HK-2 (cell line): Measurements from ENCODE around the gene KATNAL2.
"Not testable (repeated sequence)": the region's sequence is repeated elsewhere in the genome, so short reads cannot be mapped to it uniquely, and the experiment has no call there.

Experiments
- DNase-seq: peaks from one replicate; pipeline ENCODE4 v3.0.0-alpha.2; 2018; ENCODE audit not compliant: unreplicated experiment

Gene KATNAL2

DNA sequence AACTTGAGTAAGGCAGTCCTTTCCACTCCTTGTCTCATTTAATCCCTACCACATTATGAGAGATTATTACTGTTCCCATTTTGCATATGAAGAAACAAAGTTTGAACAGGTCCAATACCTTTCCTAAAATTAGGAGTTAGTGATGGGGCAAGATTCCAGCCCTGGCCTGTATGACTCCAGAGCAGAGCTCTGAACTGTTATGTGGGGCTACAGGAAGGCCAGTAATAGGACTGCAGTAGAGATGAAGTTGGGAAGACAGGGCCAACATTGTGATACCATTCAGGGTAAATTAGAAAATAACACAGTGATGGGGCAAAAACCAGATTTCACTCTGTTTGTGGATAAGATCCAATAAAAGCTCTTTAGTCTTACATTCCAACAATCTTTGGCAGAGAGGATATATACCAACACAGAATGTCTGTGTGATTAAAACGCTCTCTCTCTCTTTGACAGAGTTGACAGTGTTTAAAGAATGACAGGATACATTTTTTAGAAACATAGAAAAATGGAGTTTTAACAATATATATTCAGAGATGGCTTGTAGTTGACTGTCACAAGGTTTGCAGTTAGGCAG is 22.7 kb downstream of the KATNAL2 start:
- no peak for DNase-seq

DNA sequence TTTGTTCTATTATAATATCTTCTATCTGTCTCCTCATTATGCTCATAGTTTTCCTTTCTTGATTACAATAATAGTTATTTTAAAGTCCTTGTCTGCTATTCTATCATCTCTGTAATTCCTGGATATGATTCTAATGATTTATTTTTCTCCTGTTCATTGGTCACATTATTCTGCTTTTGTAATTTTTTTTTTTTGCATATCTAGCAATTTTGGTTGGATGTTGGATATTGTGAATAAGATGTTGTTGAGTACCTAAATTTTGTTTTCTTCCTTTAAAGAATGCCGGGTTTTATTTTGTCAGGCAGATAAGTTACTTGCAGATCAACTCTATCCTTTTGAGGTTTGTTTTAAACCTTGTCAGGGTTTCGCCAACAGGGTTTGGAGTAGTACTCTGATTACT is 25.2 kb downstream of the KATNAL2 start:
- no peak for DNase-seq

DNA sequence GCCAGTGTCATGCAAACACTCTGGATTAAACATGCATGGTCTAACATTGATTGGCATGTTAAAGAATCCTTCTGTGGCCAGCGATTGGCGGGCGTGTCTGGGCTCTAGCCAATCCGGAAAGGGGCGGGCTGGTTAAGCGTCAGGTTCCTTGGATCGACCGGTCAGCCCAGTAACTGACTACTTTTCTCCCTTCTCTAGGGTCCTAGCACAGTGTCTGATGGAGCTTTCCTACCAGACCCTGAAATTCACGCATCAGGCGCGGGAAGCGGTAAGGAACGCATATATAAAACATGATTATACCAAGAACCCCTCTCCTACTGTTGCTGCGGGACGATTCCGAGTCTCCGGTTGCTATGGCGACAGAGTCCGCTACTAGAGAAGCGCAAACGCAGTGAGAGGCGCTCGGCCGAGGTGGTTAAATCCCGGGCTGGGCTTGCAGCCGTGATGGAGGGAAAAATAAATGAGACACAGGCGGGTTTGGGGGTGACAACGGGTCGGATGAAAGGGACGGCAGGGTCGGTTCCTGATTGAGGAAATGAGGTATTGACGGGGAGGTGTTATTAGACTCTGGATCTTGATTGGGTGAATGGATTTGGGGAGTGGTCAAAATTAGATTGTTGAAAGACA is 29.4 kb downstream of the KATNAL2 start:
- DNase-seq = peak; percentile 53

DNA sequence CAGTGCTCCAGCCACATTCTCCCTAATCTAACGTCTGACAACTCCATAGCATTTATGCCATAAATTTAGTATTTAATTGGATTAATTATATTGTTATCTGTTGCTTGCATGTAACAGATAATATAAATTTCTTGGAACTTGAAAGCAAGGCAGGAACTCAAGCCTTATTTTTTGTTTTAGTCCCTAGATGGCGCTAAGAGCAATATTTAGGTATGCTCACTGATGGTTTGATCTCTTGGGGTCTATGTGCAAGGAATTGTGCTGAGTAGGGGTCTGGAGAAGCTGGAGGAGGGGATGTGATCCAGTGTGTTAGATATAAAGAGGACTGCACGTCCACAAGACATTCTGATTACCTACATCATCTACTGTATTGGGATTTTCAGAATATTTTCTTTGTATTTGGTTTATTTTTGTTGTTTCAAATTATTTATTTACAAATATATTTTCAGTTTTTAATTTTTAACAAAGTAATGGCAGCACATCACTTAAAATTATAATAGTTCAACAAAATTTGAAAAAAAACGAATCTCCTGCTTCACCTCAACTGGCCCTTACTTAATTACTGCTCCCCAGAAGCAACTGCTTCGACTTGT is 32.8 kb downstream of the KATNAL2 start:
- DNase-seq = no peak

DNA sequence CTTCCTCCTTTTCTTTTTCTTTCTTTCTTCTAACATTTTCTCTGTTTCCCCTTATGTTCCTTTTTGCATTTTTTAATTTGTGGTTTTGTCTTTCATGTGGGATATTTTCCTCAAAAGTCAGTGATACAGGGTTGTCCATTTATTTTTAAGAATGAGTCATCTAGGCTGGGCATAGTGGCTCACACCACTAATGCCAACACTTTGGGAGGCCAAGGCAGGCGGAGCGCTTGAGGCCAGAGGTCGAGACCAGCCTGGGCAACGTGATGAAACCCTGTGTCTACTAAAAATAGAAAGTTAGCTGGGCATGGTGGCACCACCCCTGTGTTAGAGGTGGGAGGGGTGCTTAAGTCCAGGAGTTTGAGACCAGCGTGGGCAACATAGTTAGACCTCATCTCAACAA is 35.8 kb downstream of the KATNAL2 start:
- no peak for DNase-seq

DNA sequence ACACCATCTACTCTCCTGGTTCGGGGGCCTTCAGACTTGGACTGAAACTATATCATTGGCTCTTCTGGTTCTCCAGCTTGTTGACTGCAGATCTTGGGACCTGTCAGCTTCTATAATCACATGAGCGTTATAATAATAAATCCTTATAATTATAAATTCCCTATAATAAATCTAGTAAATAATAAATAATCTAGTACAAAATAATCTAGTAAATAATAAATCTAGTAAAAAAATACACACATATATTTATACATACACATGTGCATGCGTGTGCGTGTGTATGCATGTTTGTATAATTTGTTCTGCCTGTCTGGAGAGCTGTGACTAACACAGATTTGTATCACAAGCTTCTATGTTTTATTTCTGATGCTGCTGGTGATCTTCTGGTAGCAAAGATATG is 40.8 kb downstream of the KATNAL2 start:
- DNase-seq = no peak

DNA sequence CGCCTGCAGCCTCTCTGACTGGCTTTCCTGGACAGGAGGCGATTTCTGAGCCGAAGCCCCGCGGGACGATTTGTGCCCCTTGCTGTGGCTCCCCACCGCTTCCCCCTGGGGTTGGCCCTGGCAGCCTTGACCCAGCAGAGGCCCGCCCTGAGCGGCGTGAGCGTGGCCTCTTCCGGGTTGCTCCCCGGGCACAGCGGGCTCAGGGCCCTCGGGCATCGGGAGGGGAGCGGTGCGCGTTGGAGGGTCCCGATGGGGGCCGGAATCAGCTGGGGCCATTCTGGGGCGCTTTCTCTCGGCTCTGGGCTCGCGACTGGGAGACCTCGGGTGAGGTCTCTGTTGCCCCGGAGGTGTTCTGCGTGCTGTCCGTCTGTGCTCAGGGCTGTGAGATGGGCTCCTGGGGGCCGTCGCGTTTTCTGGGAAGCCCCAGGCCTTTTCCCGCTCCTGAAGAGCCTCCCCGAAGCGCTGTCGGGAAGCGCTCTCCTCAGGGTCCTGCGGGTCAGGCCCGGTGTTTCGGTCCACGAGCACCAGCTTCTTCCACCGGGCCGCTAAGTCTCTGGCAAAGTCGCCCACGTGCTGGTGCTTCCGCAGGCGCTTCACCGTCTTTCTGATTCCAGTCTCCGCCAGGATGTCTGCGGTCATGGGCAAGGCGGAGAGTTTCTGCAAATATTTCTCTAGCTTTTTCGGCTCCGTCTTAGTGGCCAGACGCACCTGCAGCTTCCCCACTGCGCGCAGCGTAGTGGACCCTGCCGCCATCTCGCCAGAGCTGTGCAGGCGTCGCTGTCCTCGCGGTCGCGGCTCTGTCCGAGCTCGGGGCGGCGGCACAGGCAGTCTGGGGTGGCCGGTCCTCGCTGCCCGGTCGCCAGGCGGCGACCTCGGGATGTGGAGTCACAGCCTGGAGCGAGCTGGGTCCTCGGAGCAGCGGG is 46.5 kb downstream of the KATNAL2 start:
- not testable (repeated sequence) for DNase-seq

DNA sequence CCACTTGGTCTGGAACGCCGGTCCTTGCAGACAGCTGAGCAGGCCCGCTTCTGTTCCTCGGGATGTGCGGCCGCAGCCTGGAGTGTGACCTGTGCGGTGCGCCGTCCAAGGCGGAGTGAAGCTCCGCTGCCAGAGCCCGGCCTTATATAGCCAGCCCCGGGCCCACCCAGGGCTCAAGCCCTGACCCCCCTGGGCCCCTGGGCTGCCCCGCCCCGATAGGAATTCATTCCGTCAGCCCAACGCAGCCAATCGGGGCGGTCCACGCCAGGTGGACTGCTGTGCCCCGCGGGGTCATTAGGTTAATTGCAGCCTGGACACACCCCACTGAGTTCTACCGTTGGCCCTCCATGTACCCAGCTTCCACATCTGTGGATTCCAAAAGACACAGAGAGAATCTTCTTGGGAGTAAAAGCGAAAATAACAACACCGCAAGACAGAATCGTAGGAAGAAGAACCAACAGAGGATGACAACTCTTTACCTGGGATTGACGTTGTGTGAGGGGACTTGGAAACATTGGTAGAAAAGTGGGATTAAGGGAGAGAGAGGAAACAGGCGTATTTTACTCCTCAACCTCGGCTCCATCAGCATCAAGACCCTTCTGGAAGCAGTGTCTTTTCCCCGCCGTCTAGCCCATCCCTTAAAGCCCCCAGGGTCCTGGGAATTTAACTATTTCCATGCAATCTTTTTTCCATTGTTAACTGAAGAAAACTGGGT is 47.3 kb downstream of the KATNAL2 start:
- DNase-seq = not testable (repeated sequence)

DNA sequence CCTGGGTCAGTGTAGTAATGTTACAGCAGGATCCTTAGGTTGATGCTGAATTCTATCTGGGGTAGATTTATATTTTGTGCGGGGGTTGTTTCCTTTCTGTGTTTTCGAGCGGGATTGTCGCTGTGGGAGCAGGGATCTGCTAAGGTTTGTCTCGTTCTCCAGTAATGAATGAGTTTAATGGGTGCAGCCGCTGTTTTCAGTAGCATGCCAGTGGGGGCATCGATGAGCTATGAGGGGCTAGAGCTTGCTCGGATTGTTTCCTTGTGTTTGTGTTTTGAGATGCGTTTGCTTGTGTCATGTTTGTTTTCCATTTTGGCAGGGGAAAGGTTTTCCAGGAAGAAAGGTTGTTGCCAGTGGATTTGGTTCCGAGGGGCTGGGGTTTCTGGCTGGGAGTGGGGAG is 48.9 kb downstream of the KATNAL2 start:
- not testable (repeated sequence) for DNase-seq

DNA sequence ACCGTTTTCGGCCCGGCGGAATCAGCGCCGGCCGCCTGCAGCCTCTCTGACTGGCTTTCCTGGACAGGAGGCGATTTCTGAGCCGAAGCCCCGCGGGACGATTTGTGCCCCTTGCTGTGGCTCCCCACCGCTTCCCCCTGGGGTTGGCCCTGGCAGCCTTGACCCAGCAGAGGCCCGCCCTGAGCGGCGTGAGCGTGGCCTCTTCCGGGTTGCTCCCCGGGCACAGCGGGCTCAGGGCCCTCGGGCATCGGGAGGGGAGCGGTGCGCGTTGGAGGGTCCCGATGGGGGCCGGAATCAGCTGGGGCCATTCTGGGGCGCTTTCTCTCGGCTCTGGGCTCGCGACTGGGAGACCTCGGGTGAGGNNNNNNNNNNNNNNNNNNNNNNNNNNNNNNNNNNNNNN is 52.1 kb downstream of the KATNAL2 start:
- not testable (repeated sequence) for DNase-seq

DNA sequence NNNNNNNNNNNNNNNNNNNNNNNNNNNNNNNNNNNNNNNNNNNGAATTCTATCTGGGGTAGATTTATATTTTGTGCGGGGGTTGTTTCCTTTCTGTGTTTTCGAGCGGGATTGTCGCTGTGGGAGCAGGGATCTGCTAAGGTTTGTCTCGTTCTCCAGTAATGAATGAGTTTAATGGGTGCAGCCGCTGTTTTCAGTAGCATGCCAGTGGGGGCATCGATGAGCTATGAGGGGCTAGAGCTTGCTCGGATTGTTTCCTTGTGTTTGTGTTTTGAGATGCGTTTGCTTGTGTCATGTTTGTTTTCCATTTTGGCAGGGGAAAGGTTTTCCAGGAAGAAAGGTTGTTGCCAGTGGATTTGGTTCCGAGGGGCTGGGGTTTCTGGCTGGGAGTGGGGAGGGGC is 102.5 kb downstream of the KATNAL2 start:
- DNase-seq = not testable (repeated sequence)

DNA sequence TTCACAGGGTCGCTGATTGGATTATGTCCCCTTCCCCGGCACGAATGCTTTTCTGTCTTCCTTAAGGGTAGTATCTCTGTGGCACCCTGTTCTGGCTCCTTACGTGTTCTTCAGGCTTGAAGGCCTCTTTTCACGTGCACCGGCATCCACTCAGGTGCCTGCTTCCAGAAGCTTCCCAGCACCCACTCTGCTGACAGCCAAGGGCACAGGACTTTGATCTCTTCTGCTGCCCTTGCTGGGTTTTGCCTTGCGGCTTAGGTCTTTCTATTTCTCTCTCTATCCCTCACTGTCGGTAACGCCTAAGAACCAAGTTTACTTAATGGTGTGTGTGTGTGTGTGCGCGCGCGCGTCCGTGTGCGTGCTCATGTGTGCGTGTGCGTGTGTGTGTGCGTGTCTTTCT is 103.4 kb downstream of the KATNAL2 start:
- not testable (repeated sequence) for DNase-seq

DNA sequence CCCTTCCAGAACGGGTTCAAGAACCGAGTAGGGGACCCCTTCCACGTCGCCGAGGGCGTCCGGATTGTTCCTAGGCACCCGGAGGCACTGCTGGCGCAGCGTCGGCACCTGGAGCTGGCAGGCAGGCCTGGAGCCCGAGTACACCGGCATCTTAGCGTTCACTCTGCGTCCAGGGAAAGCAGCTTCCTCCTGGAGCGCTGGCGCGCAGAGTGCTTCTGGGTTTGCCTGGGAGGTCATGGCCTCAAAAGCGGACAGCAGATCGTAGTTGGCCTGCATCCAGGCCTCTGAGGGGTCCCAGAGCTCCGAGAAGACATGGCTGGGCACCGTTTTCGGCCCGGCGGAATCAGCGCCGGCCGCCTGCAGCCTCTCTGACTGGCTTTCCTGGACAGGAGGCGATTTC is 105.4 kb downstream of the KATNAL2 start:
- not testable (repeated sequence) for DNase-seq

DNA sequence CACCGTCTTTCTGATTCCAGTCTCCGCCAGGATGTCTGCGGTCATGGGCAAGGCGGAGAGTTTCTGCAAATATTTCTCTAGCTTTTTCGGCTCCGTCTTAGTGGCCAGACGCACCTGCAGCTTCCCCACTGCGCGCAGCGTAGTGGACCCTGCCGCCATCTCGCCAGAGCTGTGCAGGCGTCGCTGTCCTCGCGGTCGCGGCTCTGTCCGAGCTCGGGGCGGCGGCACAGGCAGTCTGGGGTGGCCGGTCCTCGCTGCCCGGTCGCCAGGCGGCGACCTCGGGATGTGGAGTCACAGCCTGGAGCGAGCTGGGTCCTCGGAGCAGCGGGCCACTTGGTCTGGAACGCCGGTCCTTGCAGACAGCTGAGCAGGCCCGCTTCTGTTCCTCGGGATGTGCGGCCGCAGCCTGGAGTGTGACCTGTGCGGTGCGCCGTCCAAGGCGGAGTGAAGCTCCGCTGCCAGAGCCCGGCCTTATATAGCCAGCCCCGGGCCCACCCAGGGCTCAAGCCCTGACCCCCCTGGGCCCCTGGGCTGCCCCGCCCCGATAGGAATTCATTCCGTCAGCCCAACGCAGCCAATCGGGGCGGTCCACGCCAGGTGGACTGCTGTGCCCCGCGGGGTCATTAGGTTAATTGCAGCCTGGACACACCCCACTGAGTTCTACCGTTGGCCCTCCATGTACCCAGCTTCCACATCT is 106.5 kb downstream of the KATNAL2 start:
- DNase-seq = not testable (repeated sequence)

DNA sequence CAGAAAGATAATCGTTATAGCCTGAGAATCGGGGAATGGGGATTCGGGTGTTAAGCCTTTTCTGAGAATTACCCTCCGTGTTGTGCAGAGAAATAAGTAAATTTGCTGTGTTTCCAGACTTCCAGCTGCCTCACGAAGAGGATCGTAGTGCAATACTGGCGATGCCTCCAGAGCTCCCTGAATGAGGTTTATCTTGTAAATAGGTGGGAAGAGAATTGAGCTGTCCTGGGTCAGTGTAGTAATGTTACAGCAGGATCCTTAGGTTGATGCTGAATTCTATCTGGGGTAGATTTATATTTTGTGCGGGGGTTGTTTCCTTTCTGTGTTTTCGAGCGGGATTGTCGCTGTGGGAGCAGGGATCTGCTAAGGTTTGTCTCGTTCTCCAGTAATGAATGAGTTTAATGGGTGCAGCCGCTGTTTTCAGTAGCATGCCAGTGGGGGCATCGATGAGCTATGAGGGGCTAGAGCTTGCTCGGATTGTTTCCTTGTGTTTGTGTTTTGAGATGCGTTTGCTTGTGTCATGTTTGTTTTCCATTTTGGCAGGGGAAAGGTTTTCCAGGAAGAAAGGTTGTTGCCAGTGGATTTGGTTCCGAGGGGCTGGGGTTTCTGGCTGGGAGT is 108.3 kb downstream of the KATNAL2 start:
- DNase-seq = not testable (repeated sequence)

DNA sequence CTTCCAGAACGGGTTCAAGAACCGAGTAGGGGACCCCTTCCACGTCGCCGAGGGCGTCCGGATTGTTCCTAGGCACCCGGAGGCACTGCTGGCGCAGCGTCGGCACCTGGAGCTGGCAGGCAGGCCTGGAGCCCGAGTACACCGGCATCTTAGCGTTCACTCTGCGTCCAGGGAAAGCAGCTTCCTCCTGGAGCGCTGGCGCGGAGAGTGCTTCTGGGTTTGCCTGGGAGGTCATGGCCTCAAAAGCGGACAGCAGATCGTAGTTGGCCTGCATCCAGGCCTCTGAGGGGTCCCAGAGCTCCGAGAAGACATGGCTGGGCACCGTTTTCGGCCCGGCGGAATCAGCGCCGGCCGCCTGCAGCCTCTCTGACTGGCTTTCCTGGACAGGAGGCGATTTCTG is 111.3 kb downstream of the KATNAL2 start:
- DNase-seq = not testable (repeated sequence)

DNA sequence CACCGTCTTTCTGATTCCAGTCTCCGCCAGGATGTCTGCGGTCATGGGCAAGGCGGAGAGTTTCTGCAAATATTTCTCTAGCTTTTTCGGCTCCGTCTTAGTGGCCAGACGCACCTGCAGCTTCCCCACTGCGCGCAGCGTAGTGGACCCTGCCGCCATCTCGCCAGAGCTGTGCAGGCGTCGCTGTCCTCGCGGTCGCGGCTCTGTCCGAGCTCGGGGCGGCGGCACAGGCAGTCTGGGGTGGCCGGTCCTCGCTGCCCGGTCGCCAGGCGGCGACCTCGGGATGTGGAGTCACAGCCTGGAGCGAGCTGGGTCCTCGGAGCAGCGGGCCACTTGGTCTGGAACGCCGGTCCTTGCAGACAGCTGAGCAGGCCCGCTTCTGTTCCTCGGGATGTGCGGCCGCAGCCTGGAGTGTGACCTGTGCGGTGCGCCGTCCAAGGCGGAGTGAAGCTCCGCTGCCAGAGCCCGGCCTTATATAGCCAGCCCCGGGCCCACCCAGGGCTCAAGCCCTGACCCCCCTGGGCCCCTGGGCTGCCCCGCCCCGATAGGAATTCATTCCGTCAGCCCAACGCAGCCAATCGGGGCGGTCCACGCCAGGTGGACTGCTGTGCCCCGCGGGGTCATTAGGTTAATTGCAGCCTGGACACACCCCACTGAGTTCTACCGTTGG is 112.4 kb downstream of the KATNAL2 start:
- DNase-seq = not testable (repeated sequence)

DNA sequence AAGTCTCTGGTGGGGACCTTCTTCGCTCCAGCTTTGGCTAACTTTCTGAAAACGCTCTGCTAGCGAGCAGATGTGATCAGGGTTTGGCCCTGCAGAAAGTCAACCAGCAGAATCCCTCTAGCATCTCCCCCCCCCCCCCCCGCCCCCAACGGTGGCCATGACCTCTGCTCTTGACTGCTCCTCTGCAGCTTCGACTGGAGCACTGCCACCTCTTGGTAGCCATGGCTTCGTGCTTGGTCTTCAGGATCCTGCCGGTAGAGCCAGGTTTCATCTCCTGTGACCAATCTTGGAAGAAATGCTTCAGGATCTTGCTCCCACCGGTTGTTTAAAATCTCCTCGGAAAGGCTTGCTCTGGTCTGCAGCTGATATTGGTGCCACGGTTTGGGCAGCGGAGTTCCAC is 113.5 kb downstream of the KATNAL2 start:
- DNase-seq = not testable (repeated sequence)

DNA sequence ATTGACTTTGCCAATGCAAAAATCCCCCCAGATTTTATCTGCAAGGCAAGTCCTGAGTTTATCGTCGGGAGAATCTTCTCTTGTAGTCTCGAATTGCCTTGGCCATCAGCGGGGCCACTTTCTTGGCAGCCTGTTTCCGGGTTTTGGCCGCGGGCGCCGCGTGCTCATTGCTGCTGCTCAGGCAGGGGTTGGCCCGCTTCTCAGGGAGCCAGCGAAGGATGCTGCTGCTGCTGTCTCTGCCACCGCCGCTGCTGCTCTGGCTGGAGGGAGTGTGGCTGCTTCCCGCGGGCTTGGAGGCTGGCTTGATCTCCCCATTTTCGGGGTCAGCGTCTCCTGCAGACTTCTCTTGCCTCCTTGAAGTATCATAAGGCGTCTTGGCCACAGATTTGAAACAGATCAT is 115.5 kb downstream of the KATNAL2 start:
- no peak for DNase-seq

DNA sequence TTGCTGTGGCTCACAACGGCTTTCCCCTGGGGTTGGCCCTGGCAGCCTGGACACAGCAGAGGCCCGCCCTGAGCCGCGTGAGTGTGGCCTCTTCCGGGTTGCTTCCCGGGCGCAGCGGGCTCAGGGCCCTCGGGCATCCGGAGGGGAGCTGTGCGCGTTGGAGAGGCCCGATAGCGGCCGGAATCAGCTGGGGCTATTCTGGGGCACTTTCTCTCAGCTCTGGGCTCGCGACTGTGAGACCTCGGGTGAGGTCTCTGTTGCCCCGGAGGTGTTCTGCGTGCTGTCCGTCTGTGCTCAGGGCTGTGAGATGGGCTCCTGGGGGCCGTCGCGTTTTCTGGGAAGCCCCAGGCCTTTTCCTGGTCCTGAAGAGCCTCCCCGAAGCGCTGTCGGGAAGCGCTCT is 117.2 kb downstream of the KATNAL2 start:
- not testable (repeated sequence) for DNase-seq
